Urothelium cell line (cell line): Measurements from ENCODE around the gene RD3L.
A peak's percentile ranks its signal among the peaks of the same experiment; 100 is the strongest.
"Not testable (repeated sequence)": the region's sequence is repeated elsewhere in the genome, so short reads cannot be mapped to it uniquely, and the experiment has no call there.

Experiments
- DNase-seq: peaks from one replicate; pipeline ENCODE4 v3.0.0; 2011; ENCODE audit warnings: low spot score, mixed read lengths
- FAIRE-seq: peaks from 2 replicates; lab custom pipeline; 2011; peaks lifted over from hg19 to GRCh38; lab: Jason Lieb, UNC

RD3L gene

DNA sequence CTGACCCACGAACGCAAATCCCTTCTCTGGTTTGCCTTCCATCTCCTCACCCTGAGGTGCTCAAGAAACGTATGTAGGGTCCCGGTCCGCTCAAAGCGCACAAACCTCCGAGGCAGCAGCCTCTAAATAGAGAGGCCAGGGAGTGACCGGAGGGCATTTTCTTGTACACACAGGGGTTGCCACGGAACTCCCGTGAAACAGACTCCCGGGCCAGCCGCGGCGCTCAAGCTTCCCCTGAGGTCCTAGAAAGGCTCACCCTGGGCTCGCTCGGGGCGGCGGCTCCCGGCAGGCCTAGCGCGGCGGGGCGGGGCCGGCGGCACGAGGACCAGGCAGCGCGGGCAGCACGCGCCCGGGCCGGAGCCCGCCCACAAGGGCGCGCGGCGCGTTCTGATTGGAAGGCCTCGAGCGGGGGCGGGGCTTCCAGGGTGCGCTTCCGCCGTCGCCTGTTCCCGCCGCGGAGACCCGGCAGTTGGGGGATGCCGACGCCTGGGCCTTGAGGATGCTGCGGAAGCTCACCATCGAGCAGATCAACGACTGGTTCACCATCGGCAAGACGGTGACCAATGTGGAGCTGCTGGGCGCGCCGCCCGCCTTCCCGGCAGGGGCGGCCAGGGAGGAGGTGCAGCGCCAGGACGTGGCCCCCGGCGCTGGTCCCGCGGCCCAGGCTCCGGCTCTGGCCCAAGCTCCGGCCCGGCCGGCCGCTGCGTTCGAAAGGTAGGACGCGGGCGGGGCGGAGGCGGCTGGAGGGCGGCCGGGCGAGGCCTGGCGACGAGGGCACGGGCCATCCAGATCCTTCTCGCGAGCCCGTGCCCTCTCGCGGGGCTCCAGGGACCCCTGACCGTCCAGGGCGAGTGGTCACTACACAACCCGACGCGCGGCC is 14.1 kb downstream of the RD3L start, which contains the start of gene TDRD9:
TSS of gene TDRD9 (plus strand) at position 446 of the 880 bp plus-strand sequence. CDS start at position 500, 54 bp downstream.
- no peak for DNase-seq
- FAIRE-seq: no peak

DNA sequence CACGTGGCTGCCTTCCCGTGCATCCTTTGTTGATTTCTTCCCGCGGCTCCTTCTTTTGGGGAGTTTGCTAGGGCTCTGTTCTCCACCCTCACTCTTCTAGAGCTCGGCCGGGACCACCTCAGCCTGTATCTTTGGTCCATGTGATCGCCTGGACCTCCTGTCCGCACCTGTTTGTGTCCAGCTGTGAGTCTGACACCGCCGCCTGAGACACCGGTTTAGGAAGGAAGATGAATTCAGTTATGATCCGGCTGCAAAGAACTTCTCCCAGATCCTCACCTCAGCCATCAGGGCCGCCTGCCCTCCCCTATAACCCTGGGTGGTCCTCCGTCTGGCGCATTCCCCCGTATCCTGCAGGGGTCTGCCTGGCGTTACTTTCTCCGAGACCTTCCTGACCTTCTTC is 14.8 kb downstream of the RD3L start:
- no peak for DNase-seq
- no peak for FAIRE-seq

DNA sequence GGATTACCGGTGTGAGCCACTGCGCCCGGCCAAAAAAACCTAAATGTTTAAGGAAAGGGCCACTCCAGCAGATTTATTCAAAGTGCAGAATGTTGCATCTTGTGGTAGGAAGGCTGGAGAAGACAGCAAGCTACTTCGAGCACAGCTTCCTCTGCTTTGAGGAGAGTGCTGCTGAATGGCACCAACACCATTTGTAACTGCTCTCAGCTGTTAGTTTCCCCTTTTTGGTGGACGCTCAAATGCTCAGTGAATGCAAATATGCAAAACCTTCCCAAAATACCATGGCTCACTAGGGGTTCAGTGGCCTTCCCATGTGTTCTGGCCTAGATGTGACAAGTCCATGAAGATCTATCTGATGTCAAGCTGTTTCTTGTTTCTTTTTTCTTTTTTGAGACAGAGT is 17.0 kb downstream of the RD3L start:
- FAIRE-seq (no peak), DNase-seq (no peak)

DNA sequence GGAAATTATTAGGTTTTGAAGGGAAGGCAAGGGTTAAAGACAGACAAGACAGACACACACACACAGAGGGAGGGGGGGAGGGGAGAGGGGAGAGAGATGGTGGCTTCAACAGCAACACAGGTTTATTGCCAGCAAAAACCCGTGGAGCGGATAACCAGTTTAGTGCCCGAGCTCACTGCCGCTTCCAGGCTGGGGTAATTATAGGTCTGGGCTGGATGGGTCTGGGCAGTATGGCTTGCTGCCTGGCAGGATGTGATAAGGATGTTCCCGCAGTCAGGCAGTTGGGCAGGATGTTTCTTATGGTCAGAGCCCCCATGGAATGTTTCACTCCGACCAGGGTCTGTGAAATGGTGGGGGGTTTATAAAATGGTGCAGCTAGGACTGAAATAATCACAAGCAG is 18.5 kb downstream of the RD3L start:
- FAIRE-seq (no peak), DNase-seq (no peak)

DNA sequence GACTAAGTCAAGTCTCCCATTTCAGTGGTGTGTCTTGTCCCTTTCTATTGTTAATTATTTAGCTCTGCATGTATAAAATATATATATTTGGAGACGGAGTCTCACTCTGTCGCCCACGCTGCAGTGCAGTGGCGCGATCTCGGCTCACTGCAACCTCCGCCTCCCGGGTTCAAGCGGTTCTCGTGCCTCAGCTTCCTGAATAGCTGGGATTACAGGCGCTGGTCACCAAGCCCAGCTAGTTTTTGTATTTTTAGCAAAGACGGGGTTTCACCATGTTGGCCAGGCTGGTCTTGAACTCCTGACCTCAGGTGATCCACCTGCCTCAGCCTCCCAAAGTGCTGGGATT is 20.5 kb downstream of the RD3L start:
- DNase-seq, FAIRE-seq: not testable (repeated sequence)

DNA sequence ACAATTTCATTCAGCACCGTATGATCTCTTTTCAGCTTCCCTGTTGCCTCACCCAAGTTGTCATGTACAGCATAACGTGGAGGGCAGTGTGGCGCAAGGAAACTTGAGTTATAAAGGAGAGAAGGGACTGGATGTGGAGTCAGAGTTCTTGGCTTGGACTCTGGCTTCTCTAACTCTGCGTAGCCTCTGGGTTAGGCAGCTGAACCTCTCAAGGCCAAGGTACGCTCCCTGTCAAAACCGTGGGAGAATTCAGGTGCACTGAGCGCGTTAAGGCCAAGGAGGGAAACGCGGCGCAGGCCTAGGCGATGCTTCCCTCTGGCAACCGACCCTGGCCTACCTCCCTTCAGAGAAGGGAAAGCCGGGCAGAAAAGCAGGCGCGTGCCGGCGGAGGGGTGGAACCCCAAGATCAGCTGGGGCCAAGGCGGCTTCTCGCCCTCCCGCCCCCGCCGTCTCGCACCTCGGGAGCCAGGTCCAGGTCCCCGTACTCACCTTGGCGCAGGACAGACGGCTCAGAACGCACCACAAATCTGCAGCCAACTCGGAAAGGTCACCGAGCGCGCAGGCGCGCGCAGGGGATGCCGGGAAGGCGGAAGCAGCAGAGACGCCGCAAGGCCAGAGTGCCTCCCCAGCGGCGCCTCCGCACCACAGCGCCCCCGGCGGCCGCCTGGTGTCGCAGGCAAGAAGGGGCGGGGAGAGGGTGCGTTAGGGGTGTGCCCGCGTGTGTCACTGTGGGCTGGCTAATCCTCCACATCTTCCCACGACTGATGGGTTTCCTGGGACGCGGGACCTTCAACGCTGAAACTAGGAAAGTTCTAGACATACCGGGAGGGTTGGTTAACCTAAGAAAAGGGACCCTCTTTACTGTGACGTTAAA is 21.1 kb downstream of the RD3L start:
- no peak for FAIRE-seq

DNA sequence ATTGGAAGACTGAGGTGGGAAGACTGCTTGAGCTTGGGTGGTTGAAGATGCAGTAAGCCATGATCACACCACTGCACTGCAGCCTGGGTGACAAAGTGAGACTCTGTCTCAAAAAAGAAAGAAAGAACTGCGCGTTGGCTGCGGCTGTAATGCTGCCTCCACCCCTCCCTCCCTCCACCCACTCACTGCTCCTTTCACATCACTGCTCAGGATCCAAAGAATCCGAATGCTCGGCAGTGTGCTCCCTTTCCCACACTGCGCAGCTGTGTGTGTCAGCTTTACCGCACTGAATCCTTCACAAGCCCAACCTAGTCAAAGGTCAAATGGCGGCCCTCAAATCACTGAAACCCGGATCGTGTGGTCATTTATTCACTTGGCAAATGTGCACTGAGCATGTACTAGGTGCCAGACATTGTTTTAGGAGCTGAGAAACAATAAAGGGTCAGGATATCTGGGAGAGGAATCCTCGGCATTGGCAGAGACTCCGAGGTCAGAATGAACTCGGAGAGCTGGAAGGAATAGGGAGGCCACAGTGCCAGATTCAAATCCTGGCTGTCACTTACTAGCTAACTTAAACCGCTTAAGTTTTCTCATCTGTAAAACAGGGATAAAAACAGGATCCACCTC is 25.6 kb downstream of the RD3L start:
- FAIRE-seq: no peak
- no peak for DNase-seq

More for the DNA sequence above, 21.1 kb downstream of the RD3L start:
- DNase-seq: peak; percentile 91

DNA sequence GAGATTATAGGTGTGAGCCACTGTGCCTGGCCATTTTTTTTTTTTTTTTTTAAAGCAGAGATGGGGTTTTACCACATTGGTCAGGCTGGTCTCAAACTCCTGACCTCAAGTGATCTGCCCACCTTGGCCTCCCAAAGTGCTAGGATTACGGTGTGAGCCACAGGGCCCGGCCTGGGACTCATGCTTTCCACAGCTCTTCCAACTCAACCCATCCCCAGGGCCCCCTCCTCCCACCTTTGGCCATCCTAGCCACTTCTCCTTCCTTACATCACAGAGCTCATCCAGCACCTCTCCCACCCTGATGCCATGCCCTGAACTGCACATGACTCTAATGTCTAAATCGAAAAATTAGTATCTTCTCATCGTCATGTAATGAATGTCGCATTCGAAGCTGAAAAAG is 26.7 kb downstream of the RD3L start:
- DNase-seq (no peak), FAIRE-seq (no peak)

DNA sequence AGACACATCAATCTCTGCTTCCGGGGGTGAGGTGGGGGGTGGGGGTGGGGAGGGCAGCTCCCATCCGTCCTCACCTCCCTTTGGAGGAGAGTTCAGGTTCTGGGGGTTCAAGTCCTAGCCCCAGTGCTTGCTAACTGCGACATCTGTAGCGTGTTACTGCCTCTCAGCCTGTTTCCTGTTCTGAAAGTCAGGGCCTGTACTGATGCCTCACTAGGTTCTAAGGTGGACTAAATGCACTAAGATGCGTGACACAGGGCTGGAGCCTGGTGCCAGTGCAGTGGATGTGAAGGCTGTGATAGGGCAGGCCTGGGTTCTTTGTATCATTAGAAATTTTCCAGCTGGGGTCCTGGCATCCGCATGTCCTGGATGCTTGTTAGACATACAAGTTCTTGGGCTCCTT is 31.3 kb downstream of the RD3L start:
- no peak for FAIRE-seq

DNA sequence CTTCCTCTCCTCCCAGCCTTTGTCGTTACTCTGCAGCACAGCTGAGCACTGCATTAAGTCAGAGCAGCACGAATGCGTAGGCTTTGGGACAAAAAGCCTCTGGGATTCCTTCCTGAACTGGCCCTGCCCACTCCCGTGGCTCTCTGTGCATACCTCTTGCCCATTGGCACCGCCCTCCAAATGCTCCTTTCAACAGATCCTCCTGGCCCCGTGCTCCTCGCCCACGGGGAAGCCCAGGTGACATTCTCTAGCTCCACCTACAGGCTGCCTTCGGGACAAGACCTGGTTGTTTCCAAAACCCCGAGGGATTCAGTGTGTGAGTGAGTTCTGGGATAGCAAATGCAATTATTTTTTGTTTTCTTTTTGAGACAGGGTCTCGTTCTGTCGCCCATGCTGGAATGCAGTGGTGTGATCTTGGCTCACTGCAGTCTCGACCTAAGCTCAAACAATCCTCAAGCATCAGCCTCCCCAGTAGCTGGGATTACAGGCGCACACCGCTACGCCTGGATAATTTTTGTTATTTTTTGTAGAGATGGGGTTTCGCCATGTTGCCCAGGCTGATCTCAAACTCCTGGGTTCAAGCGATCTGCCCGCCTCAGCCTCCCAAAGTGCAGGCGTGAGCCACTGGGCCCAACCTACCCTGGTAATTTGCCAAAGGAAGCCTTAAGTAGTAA is 31.9 kb downstream of the RD3L start:
- FAIRE-seq (no peak), DNase-seq (peak; percentile 71)

More for the DNA sequence above, 31.3 kb downstream of the RD3L start:
- no peak for DNase-seq

DNA sequence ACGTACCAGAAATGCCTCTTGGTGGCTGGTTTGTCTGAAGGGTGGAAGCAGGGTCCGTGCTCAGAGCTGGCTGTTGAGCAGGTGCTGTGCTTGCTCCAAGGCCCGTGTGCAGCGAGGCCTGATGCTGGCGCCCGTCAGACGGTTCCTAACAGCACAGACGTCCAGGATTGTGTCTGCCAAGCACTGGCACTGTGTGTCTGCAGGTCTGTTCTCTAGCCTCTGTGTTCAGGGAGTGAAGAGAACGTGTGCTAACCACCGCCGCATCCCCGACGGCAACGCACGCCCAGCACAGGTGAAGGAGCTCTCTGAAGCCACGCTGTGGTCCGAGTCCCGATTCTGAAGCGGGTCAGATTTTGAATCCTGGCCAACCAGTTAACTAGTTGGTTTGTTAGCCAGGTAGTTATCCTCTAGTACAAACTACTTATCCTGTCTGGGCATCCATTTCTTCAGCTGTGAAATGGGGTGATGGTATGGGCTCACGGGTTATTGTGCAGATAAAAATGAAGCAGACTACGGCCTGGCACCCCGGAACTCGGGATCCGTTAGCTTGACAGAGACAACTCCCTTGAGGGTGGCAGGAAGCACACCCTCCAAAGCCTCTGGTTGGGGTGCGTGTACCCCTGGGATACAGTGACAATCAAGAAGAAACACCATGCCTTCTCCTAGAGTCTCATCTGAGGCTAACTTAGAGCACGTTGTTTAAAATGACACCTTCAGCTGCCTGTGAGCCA is 32.6 kb downstream of the RD3L start:
- FAIRE-seq: no peak
- DNase-seq: no peak

DNA sequence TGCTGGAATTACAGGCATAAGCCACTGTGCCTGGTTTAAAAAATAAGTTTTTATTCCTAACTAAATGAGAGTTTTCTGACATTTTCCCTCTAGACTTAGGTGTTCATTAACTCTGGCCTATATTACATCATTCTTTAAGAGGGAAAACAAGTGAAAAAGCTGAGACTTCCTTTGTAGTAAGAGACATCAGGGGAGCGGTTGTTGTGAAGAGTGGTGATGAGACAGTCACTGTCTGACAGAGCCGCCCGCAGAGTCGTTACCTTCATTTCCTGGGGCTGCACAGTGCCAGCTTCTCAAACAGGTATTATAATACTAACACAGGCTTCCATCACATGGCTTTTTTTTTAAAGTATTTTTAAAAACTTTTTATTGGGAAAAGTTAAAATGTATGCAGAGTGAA is 33.7 kb downstream of the RD3L start:
- DNase-seq (no peak), FAIRE-seq (no peak)

DNA sequence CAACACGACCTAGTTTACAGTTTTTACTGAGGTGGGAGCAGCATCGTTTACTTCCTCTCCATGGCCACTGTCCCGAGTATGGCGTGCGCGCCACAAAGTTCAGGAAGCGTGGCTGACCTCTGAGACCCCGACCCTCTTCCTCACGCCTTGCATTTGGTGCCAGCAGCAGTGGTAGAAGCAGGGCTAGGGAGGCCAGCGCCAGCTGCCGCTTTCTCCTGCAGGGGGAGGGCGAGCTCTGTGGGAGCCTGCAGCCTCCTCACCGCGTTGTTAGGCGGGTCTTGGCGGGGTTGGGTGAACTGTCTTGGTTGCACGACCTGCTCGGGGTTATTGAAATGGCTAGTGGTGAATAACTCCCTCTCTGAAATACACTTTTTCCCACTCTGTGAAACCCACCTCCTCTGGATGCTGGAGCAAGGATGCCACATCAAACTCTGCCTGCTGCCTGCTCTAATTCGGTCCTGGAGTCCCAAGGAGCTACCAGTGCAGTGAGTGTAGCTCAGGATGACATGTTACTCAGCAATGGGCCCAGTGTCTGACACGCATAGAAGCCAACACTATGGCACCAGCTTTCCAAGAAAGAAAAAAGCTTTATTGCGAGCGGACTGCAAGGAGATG is 36.4 kb downstream of the RD3L start:
- DNase-seq (no peak), FAIRE-seq (no peak)

DNA sequence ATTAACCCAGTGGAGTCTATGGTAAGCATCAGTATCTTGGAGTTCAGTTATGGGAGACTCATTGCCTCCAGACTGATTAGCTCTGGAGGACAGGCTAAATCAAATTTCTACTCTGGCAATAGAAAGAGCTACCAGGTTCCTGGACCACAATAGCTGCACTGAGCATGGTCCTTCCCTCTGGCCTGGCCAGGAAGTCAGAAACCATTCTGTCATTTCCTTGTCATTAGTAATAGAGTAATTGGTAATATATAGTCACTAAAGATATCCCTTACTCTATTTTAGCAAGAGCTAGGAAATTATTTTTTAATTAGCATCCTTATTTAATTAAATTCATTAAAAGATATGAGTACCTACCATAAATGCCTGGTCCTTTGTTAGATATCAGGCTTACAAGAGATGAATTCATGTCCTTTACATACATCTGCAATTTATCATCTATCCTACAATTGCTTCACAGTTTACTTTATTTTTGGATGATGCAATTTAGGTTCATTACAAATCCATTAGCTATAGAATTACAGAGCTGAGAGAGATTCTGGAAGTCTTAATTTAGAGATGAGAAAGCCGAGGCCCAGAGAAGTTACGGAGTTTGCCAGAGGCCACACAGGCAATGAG is 37.7 kb downstream of the RD3L start:
- DNase-seq: no peak
- FAIRE-seq: no peak

DNA sequence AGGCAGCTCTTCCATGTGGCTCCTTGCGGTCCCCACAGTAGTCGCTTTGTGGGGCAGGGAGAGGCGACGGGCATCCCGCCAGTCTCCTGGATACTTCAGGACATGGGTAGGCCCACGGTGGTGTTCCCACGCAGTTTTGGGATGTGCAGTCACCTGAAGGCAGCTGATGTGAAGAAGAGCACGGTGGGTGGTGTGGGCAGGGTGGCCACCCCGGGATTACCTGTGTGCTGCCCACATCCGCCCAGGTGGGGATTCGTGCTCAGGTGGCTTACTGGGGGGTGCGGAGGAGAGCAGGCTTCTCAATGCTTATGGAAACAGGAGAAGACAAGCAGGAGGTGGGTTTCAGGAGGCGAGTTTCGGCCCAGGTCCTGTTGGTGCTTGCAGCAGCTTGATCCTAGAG is 42.5 kb downstream of the RD3L start:
- no peak for FAIRE-seq
- DNase-seq: no peak

DNA sequence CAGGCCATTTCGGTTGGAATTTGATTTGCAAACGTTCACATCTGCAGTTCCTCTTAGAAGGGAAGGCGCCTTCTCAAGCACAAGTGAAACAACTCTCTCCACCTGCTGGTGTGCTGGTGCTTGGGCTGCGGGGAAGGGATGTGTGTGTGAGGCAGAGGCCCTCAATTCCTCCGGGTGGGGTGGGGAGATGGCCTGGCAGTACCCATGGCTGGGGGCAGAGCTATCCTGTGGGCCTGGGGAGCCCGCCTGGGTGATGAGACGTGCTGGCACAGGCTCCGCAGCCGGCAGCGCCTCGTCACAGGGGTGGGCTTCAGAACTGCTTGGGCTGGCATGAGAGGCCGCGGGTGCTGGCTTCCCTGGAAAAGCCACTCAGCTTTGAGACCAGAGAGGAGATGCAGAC is 43.0 kb downstream of the RD3L start:
- no peak for FAIRE-seq
- no peak for DNase-seq

DNA sequence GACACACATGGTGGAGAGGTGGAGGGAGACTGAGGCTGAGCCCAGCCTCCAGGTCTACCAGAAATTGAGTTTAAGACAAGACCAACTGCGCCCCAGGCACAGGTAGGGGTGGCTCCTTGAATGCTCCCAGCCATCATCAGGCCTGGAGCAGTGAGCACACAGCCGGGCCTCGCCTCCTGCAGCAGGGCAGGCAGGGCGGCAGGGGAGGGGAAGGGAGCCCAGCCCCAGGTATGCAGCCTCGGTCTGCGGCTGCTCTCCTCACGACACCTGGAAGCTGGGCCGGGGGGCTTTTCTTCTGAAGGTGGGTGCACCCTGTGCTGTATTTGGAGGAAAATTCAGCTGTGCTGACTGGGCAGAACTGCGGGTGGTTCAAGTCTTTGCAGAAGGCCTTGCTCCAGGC is 43.6 kb downstream of the RD3L start:
- DNase-seq: no peak
- no peak for FAIRE-seq

DNA sequence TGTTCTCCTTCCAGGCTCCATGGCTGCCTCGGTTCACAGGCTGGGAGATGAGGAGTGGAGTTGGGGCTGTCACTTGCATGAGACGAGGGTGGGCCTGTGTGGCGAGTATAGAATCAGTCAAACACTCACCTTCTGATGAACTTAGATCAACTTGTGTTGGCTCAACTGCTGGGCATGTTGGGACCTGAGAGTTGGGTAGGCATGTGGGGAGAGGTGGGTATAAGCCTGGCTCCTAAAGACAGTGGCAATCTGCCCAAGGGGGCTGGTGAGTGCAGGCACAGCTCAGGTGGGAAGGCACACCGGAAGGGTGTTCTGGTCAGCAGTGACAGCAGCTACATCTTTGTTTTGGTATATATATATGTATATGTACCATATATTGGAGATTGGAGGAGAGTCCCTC is 44.1 kb downstream of the RD3L start:
- FAIRE-seq: no peak

More for the DNA sequence above, 44.1 kb downstream of the RD3L start:
- no peak for DNase-seq
